Pons (tissue), 1 donor: ENCODE results near the gene NTM.

Experiments used
- DNase-seq: peaks from one replicate; pipeline ENCODE4 v3.0.0-alpha.2; 2016; ENCODE audit warnings: low spot score

Gene NTM

GRCh38 chr11:131964698-131965483, 594.5 kb downstream of the NTM start:
- DNase-seq = no peak

- DNase-seq = no peak
Observed at GRCh38 chr11:131965504-131965903, 595.1 kb downstream of the NTM start.

- no peak for DNase-seq
Observed at GRCh38 chr11:131966667-131967066, 596.3 kb downstream of the NTM start.

GRCh38 chr11:131969261-131969660, 598.8 kb downstream of the NTM start:
- no peak for DNase-seq

- DNase-seq = no peak
Observed at GRCh38 chr11:131973061-131973460, 602.6 kb downstream of the NTM start.

GRCh38 chr11:131975619-131976018, 605.2 kb downstream of the NTM start:
- DNase-seq = no peak

- DNase-seq = no peak
Observed at GRCh38 chr11:131976021-131976420, 605.6 kb downstream of the NTM start.

- peak; percentile 90 for DNase-seq
Observed at GRCh38 chr11:131977231-131977630, 606.8 kb downstream of the NTM start.

- no peak for DNase-seq
Observed at GRCh38 chr11:131977854-131978253, 607.4 kb downstream of the NTM start.

GRCh38 chr11:131978351-131978750, 607.9 kb downstream of the NTM start:
- no peak for DNase-seq

- no peak for DNase-seq
Observed at GRCh38 chr11:131979364-131979763, 608.9 kb downstream of the NTM start.

GRCh38 chr11:131980199-131980598, 609.8 kb downstream of the NTM start:
- no peak for DNase-seq

GRCh38 chr11:131980888-131981668, 610.7 kb downstream of the NTM start:
- no peak for DNase-seq

- no peak for DNase-seq
Observed at GRCh38 chr11:131982154-131982553, 611.7 kb downstream of the NTM start.

GRCh38 chr11:131985846-131986301, 615.5 kb downstream of the NTM start:
- no peak for DNase-seq

GRCh38 chr11:131987703-131988102, 617.3 kb downstream of the NTM start:
- no peak for DNase-seq

- DNase-seq = no peak
Observed at GRCh38 chr11:131991606-131992005, 621.2 kb downstream of the NTM start.

- DNase-seq = no peak
Observed at GRCh38 chr11:131993246-131993645, 622.8 kb downstream of the NTM start.

GRCh38 chr11:131998020-131998419, 627.6 kb downstream of the NTM start:
- DNase-seq = no peak

- no peak for DNase-seq
Observed at GRCh38 chr11:131999084-131999483, 628.7 kb downstream of the NTM start.

- DNase-seq = no peak
Observed at GRCh38 chr11:131999955-132000354, 629.5 kb downstream of the NTM start.

- no peak for DNase-seq
Observed at GRCh38 chr11:132005887-132006286, 635.5 kb downstream of the NTM start.

GRCh38 chr11:132006884-132007580, 636.6 kb downstream of the NTM start:
- DNase-seq = no peak
